GM23338 (cell line): ENCODE data around the gene PPM1L. TPM values are rescaled to one million over a fixed set of nuclear protein-coding genes. Genes with fewer than 3 reads are reported as not detected.

ENCODE experiments used
- CREB1 ChIP-seq: fragments of 250-450 bp; sonication (Bioruptor Pico); IDR thresholded peaks from 2 replicates; pipeline ENCODE4 v1.5.0; 2020; ENCODE audit warnings: low read depth, mild to moderate bottlenecking, moderate library complexity
- EZH2 ChIP-seq: fragments of 200-600 bp; sonication (generic); IDR thresholded peaks from one replicate; pipeline ENCODE4 v1.8.0; 2017; ENCODE audit warnings: antibody characterized with exemption, mild to moderate bottlenecking, low read depth; ENCODE audit not compliant: unreplicated experiment
- EZH2phosphoT487 ChIP-seq: fragments of 200-600 bp; sonication (generic); IDR thresholded peaks from one replicate; pipeline ENCODE4 v1.8.1; 2018; ENCODE audit warnings: antibody characterized with exemption; ENCODE audit not compliant: unreplicated experiment
- JUNB ChIP-seq: IDR thresholded peaks from one replicate; pipeline ENCODE4 v1.6.1; 2016; ENCODE audit warnings: antibody characterized with exemption; ENCODE audit not compliant: unreplicated experiment
- POLR2AphosphoS5 ChIP-seq: IDR thresholded peaks from 2 replicates; pipeline ENCODE4 v1.6.1; 2016; ENCODE audit warnings: antibody characterized with exemption, low read depth
- ZNF114 ChIP-seq: fragments of 250-450 bp; sonication (Bioruptor Pico); IDR thresholded peaks from 2 replicates; pipeline ENCODE4 v1.5.0; 2020; ENCODE audit warnings: mild to moderate bottlenecking, moderate library complexity
- polyA plus RNA-seq: library from polyadenylated mRNA; unstranded; fragments of >200 nt; fragmentation: Nextera tagmentation; extraction: Ambion mirVana; gene quantifications from 2 replicates; pipeline ENCODE4 v1.2.1, GENCODE V29; 2016
- total RNA-seq: library from RNA; depleted of rRNA; stranded (reverse); fragments of >200 nt; shearing (Covaris generic); gene quantifications from 2 replicates; pipeline ENCODE4 v1.2.3, GENCODE V29; 2014
- TF ChIP-seq, protein P1 (sequence below): fragments of 250-450 bp; sonication (Bioruptor Pico); IDR thresholded peaks from 2 replicates; pipeline ENCODE4 v1.5.0; 2020; ENCODE audit warnings: mild to moderate bottlenecking, moderate library complexity
- TF ChIP-seq, protein P2 (sequence below): IDR thresholded peaks from 2 replicates; pipeline ENCODE4 v1.6.1; 2016; ENCODE audit warnings: antibody characterized with exemption
- TF ChIP-seq, protein P3 (sequence below): IDR thresholded peaks from one replicate; pipeline ENCODE4 v1.6.1; 2018; ENCODE audit warnings: antibody characterized with exemption; ENCODE audit not compliant: unreplicated experiment

Gene PPM1L
- total and polyA plus RNA-seq, 2 experiments from 2014 or later = 3.9 to 26.4 TPM

DNA sequence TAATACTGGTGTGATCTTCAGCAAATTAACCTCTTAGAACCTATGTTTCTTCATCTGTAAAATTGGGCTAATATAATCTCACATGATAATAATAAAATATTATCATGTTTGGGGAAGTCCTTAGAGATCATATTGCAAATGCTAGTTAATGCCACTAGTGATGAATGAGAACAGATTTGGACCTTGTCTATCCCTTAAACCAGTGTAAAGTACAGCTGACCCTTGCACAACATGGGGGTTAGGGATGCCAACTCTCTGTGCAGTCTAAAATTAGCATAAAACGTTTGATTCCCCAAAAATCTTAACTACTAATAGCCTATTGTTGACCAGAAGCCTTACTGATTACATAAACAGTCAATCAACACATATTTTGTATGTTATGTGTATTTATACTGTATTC lies 207.9 kb downstream of the PPM1L start (continued):
- TF ChIP-seq, protein P1, sequence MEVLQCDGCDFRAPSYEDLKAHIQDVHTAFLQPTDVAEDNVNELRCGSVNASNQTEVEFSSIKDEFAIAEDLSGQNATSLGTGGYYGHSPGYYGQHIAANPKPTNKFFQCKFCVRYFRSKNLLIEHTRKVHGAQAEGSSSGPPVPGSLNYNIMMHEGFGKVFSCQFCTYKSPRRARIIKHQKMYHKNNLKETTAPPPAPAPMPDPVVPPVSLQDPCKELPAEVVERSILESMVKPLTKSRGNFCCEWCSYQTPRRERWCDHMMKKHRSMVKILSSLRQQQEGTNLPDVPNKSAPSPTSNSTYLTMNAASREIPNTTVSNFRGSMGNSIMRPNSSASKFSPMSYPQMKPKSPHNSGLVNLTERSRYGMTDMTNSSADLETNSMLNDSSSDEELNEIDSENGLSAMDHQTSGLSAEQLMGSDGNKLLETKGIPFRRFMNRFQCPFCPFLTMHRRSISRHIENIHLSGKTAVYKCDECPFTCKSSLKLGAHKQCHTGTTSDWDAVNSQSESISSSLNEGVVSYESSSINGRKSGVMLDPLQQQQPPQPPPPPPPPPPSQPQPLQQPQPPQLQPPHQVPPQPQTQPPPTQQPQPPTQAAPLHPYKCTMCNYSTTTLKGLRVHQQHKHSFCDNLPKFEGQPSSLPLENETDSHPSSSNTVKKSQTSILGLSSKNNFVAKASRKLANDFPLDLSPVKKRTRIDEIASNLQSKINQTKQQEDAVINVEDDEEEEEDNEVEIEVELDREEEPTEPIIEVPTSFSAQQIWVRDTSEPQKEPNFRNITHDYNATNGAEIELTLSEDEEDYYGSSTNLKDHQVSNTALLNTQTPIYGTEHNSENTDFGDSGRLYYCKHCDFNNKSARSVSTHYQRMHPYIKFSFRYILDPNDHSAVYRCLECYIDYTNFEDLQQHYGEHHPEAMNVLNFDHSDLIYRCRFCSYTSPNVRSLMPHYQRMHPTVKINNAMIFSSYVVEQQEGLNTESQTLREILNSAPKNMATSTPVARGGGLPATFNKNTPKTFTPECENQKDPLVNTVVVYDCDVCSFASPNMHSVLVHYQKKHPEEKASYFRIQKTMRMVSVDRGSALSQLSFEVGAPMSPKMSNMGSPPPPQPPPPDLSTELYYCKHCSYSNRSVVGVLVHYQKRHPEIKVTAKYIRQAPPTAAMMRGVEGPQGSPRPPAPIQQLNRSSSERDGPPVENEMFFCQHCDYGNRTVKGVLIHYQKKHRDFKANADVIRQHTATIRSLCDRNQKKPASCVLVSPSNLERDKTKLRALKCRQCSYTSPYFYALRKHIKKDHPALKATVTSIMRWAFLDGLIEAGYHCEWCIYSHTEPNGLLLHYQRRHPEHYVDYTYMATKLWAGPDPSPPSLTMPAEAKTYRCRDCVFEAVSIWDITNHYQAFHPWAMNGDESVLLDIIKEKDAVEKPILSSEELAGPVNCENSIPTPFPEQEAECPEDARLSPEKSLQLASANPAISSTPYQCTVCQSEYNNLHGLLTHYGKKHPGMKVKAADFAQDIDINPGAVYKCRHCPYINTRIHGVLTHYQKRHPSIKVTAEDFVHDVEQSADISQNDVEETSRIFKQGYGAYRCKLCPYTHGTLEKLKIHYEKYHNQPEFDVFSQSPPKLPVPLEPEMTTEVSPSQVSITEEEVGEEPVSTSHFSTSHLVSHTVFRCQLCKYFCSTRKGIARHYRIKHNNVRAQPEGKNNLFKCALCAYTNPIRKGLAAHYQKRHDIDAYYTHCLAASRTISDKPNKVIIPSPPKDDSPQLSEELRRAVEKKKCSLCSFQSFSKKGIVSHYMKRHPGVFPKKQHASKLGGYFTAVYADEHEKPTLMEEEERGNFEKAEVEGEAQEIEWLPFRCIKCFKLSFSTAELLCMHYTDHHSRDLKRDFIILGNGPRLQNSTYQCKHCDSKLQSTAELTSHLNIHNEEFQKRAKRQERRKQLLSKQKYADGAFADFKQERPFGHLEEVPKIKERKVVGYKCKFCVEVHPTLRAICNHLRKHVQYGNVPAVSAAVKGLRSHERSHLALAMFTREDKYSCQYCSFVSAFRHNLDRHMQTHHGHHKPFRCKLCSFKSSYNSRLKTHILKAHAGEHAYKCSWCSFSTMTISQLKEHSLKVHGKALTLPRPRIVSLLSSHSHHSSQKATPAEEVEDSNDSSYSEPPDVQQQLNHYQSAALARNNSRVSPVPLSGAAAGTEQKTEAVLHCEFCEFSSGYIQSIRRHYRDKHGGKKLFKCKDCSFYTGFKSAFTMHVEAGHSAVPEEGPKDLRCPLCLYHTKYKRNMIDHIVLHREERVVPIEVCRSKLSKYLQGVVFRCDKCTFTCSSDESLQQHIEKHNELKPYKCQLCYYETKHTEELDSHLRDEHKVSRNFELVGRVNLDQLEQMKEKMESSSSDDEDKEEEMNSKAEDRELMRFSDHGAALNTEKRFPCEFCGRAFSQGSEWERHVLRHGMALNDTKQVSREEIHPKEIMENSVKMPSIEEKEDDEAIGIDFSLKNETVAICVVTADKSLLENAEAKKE (CRISPR knock-in tag) = no peak
- TF ChIP-seq ZNF114 (CRISPR knock-in tag) (no peak), POLR2AphosphoS5 (no peak), JUNB (no peak), EZH2phosphoT487 (no peak), EZH2 (no peak), CREB1 (CRISPR knock-in tag) (no peak)
- TF ChIP-seq, protein P2, sequence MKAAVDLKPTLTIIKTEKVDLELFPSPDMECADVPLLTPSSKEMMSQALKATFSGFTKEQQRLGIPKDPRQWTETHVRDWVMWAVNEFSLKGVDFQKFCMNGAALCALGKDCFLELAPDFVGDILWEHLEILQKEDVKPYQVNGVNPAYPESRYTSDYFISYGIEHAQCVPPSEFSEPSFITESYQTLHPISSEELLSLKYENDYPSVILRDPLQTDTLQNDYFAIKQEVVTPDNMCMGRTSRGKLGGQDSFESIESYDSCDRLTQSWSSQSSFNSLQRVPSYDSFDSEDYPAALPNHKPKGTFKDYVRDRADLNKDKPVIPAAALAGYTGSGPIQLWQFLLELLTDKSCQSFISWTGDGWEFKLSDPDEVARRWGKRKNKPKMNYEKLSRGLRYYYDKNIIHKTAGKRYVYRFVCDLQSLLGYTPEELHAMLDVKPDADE = no peak
- TF ChIP-seq, protein P3, sequence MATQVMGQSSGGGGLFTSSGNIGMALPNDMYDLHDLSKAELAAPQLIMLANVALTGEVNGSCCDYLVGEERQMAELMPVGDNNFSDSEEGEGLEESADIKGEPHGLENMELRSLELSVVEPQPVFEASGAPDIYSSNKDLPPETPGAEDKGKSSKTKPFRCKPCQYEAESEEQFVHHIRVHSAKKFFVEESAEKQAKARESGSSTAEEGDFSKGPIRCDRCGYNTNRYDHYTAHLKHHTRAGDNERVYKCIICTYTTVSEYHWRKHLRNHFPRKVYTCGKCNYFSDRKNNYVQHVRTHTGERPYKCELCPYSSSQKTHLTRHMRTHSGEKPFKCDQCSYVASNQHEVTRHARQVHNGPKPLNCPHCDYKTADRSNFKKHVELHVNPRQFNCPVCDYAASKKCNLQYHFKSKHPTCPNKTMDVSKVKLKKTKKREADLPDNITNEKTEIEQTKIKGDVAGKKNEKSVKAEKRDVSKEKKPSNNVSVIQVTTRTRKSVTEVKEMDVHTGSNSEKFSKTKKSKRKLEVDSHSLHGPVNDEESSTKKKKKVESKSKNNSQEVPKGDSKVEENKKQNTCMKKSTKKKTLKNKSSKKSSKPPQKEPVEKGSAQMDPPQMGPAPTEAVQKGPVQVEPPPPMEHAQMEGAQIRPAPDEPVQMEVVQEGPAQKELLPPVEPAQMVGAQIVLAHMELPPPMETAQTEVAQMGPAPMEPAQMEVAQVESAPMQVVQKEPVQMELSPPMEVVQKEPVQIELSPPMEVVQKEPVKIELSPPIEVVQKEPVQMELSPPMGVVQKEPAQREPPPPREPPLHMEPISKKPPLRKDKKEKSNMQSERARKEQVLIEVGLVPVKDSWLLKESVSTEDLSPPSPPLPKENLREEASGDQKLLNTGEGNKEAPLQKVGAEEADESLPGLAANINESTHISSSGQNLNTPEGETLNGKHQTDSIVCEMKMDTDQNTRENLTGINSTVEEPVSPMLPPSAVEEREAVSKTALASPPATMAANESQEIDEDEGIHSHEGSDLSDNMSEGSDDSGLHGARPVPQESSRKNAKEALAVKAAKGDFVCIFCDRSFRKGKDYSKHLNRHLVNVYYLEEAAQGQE = no peak
